ENCODE data around the gene RNF5.

GRCh38 chr6:32158052-32158451, 20.2 kb upstream of the RNF5 start:
- TF ChIP-seq POLR2A (IDR thresholded peaks at IDR 0.05; ENCODE audit: low read length) (no peak), GATA1 (IDR thresholded peaks at IDR 0.05; ENCODE audit: low read depth, low read length) (no peak)

All from erythroblast (primary cell).